Stimulated activated CD4-positive, alpha-beta T cell treated with anti-CD3 and anti-CD28 coated beads, Interleukin-1b, Interleukin-23, amount 100 ng/mL, for 4 hours (primary cell): ENCODE data around the gene ITPR1.
"Not testable (repeated sequence)": the region's sequence is repeated elsewhere in the genome, so short reads cannot be mapped to it uniquely, and the experiment has no call there.

Experiments used
- DNase-seq, 2 donors: peaks; one replicate each; pipeline ENCODE4 v3.0.0-alpha.2; 2020; ENCODE audit warnings: low read depth in 2 of 2

ITPR1 gene

DNA sequence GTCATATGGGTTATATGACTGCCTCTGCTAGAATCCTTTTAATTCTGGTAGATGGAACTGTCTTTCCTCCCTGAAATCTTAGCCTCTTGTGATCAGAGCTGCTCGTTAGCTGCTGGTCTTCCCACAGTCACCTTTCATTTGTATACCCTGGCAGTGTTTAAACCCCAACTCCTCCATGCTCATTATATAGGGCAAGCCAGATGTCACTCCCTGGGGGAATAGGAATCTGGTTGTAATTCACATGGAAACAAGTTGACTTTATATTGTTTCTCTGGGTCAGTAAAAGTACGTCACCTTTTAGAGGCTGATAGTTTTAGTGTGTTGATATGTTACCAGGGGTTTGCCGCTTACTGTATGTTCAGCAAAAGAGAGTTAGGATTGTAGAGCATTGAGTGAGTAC is 103.5 kb downstream of the ITPR1 start:
- DNase-seq, result no peak

- DNase-seq, result no peak
These were observed 104.2 kb downstream of the ITPR1 start for GRCh38 chr3:4597208-4597985.

DNA sequence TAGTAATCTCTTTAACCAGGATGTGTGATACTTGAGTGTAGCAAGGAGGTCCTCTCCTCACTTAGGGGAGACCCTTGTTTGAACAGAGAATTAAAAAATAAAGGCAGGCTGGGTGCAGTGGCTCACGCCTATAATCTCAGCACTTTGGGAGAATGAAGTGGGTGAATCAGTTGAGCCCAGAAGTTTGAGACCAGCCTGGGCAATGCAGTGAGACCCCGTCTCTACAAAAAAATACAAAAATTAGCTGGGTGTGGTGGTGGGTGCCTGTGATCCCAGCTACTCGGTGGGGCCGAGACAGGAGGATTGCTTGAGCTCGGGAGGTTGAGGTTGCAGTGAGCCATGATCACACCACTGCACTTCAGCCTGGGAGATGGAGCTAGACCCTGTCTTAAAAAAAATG is 105.1 kb downstream of the ITPR1 start:
- DNase-seq, result not testable (repeated sequence)

GRCh38 chr3:4599612-4600011 is 106.5 kb downstream of the ITPR1 start:
- DNase-seq, result no peak

- no peak for DNase-seq
These were observed 107.3 kb downstream of the ITPR1 start for GRCh38 chr3:4600493-4600892.

GRCh38 chr3:4601892-4602291 is 108.7 kb downstream of the ITPR1 start:
- no peak for DNase-seq

DNA sequence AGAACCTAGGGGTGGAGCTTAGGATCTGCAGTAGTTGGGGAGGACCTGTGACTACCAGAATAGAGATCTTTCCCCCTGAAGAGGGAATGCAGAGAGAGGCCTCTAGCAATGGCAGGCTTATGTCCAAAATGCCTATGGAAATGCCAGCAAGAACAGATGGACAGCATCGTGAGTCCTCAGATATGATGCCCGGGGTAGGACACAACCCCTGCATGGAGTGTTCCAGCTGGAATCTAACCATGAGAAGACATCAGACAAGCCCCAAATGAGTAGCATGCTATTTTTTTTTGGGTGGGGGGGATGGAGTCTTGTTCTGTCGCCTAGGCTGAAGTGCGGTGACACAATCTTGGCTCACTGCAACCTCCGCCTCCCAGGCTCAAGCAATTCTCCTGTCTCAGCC is 111.5 kb downstream of the ITPR1 start:
- DNase-seq, result no peak

DNA sequence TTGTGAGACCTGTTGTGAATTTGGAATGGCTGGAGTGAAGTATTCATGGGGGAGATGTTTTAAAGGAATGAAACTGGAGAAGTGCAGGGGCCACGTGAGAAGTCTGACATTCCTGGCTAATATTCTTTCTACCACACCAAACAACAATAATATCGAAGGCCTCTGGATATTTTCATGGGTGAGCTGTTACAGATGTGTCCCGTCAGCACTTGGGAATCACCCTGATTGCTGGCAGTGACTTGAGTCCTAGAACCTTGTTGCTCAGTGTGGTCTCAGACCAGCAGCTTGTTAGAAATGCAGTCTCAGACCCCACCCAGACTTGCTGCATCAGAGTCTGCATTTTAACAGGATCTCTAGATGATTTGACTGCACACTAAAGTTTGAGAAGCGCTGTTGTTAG is 113.8 kb downstream of the ITPR1 start:
- no peak for DNase-seq

DNA sequence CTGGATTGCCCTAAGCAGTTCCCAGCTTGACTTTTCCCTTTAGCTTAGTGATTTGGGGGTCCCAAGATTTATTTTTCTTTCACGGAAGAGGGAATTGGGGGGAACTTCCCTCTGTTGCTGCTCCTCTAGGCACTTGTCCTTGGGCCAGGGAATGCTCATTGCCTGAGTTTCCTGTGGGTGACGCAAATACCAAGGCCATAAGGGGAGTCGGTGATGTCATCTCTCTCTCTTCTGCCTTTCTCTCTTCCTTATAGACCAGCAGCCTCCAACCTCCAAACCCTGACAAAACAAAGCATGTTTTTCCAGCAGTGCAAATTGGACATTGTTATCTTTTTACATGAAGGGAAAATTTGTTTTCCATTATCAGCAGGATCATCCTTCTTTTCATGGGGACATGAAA is 120.2 kb downstream of the ITPR1 start:
- no peak for DNase-seq

DNA sequence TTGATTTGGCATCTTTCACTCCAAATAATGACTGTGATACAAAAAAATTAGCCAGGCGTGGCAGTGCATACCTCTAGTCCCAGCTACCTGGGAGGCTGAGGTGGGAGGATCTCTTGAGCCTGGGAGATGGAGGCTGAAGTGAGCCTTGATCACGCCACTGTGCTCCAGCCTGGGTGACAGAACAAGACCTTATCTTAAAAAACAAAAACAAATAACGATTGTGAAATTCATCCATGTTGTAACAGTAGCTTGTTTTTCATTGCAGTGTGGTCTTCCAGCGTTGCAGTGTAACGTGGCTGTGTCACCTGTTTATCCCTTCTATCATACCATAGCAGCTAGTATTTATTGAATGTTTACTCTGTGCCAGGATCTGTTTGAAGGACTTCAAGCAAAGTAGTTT is 120.9 kb downstream of the ITPR1 start:
- DNase-seq, result no peak

- no peak for DNase-seq
These were observed 121.8 kb downstream of the ITPR1 start for GRCh38 chr3:4614927-4615326.

- no peak for DNase-seq
These were observed 122.6 kb downstream of the ITPR1 start for GRCh38 chr3:4615750-4616149.

DNA sequence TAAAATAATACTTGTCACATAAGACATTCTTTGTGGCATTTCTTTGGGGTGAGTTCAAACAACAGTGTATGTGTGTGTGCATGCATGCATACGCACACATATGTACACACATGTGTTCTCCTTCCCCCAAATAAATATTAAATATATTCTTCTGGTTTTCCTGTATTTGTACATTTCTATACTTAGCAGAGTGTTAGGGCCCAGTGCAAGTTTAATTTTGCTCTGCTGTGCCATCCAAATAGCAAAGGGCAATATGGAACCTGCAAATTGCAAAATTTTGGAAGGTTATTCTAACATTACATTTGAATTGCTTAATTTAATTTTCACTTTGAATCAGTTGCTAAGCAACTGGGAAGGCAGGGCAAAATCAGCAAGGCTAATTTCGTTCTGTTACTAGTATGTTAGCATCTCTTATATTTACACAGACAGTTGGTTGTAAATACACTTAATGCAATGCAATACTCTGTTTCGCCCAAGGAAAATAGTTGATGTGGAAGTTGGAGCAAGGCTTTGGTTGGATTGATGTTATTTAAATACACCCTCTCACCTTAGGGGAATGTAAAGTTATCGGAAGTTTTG is 130.4 kb downstream of the ITPR1 start:
- no peak for DNase-seq

- DNase-seq, result no peak
These were observed 134.7 kb downstream of the ITPR1 start for GRCh38 chr3:4627651-4628375.

DNA sequence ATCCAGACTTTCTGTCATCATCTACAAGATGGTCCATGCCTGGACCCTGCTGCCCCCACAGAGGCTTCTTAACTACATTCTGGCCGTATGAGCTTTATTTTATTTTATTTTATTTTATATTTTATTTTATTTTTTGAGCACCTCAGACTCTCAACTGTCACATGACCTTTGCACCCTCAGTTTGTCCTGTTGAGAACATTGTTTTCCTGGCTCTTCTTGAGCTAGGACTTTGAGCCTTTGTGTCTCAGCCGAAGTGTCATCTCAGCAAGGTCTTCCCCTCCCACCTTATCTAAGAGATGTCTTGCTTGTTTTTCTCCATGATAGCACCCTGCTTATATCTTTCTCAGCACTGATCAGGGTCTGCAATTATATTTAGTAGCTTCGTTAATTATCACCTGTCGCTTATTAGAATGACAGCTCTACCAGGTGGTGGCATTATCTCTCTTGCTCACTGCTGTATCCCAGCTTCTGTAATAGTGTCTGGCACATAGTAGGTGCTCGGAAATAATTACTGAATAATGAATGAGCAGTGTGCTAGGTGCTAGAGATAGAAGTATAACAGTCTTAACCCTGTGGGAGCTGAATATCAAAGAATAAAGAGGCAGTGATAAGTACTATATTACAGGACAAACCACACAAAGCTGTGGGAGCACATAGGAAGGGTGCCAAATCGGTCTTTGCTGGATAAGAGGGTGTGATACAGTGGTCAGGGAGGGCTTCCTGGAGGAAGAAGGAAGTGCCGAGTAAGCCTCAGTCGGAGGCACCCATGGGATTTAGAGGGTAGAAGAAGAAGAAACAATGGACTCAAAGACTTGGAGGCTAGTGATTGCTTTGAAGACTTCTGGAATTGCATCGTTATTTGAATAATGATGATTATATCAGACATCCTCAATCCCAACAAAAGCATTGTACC is 136.2 kb downstream of the ITPR1 start:
- no peak for DNase-seq

DNA sequence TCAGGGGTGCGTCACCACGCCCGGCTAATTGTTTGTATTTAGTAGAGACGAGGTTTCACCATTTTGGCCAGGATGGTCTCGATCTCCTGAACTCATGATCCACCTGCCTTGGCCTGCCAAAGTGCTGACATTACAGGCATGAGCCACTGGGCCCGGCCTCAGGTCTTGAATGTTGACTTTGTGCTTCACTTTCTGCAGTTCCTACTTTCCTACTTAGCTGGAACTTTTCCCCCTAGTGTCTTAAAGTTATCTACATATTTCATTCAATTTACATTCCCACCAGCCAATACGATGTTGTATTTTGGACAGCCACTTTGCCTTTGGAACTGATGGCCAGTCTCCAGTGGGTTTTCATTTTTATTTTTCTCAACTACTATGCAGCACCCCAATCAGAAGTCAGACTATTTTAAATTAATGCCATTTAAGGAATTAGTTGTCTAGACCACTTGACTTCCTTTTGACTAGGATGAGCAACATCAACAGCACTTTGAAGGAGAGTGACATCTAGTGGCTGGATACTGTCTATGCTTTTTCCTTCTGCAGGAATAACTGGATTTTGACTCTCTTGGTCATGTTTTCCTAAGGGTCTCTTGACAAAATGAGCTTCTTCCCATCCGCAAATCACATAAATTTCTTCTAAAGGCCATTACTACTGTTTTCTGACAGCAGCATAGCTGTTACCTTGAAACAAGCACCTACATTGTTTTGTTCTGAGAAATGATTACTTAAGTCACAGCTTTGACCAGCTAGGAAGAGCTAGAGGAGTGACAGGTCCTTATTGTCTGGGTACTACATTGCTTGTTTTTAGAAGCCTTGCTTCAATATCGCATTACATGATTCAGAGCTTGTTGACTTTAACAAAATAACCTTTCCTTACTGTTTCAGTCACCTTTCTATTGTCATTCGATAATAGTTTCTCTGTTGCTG is 140.2 kb downstream of the ITPR1 start:
- DNase-seq, result no peak

- DNase-seq, result no peak
These were observed 141.7 kb downstream of the ITPR1 start for GRCh38 chr3:4634894-4635293.

DNA sequence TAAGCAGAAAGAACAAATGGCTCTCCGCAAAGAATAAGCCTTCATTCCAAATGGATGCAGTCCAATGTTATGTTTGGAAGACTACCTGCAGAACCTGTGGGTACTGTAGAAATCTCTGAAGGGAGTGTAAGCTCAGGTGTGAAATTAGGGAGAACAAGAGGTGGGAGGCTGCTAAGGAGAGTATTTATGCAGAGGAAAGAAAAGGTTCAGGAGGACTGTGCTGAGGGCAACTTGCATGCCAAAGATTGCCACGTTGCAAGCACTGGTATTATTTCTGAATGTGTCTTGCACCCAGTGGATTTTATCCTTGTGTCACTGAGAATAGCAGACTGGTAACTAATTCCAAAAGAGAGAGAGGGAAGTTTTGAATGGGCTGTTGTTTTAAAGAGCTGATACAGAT is 144.1 kb downstream of the ITPR1 start:
- DNase-seq, result no peak

DNA sequence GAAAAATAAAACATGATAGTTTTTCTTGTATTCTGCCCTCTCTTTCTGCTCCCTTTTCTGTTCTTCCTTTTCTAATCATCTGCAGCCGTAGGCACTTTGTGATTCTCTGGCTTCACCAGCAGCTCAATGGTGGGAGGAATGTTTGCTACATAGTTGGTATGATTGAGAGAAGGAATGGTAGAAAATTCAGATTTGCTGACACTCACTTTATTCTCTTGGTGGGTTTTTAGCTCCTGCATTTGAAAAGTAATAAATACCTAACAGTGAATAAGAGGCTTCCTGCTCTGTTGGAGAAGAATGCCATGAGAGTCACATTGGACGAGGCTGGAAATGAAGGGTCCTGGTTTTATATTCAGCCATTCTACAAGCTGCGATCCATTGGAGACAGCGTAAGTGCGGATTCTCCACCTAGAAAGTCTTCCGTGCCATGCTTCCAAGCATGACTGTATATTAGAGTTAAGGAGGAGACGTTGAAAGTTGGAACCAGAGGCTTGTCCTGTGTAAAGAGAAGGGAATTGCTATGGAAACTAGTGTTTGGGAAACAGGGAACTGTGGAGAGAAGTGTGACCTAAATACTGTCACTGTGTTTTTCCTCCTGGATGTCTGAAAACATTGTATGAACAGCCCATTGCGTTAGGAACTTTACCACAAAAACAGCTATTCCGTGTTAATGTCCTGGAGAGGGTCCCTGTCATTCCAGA is 148.9 kb downstream of the ITPR1 start:
- no peak for DNase-seq

GRCh38 chr3:4642611-4643010 is 149.5 kb downstream of the ITPR1 start:
- DNase-seq, result no peak
